PC-3 (cell line): ENCODE results near the gene NOC2L. TPM values are rescaled to one million over a fixed set of nuclear protein-coding genes. Genes with fewer than 3 reads are reported as not detected.

Experiments
- ATAC-seq: fragments of 200-7000 bp; cut with Tn5 transposase; 2 replicates; pipeline ENCODE4 v1.9.1; 2020; ENCODE audit warnings: mild to moderate bottlenecking, moderate library complexity
- BruUV-seq: library from RNA; stranded (reverse); fragments of 400-500 nt; replicated peaks from 2 replicates; lab custom pipeline; 2021; lab: Mats Ljungman, UMichigan
- CTCF ChIA-PET: fragments of 300-600 bp; sonication (Branson Sonifier 250); formaldehyde crosslinking; loops from one replicate; lab custom pipeline; 2022; ENCODE audit warnings: antibody characterized with exemption; lab: Charles Lee
- POLR2A ChIA-PET: fragments of 300-600 bp; sonication (Branson Sonifier 250); formaldehyde crosslinking; loops from one replicate; lab custom pipeline; 2022; ENCODE audit warnings: antibody characterized with exemption; ENCODE audit not compliant: unreplicated experiment; lab: Charles Lee
- DNase-seq: peaks from one replicate; pipeline ENCODE4 v3.0.0-alpha.2; 2015
- H2AFZ ChIP-seq: fragments of 300-600 bp; sonication (generic); 2 replicates; pipeline ENCODE4 v1.6.0; 2016; ENCODE audit warnings: antibody characterized with exemption, low read length
- H3F3A ChIP-seq: fragments of 300-600 bp; sonication (generic); one replicate; pipeline ENCODE4 v1.6.0; 2017; ENCODE audit warnings: antibody characterized with exemption, low read length, control low read depth, mild to moderate bottlenecking; ENCODE audit not compliant: unreplicated experiment
- H3K27ac ChIP-seq: fragments of 300-600 bp; sonication (generic); 2 replicates; pipeline ENCODE4 v1.5.1; 2016; ENCODE audit warnings: mild to moderate bottlenecking, low read length
- H3K27me3 ChIP-seq: fragments of 300-600 bp; sonication (generic); 2 replicates; pipeline ENCODE4 v1.6.1; 2016; ENCODE audit warnings: low read length, mixed read lengths
- H3K36me3 ChIP-seq: fragments of 300-600 bp; sonication (generic); 2 replicates; pipeline ENCODE4 v1.6.1; 2016; ENCODE audit warnings: low read depth, mixed run types, low read length, mixed read lengths
- H3K4me1 ChIP-seq: fragments of 300-600 bp; sonication (generic); 2 replicates; pipeline ENCODE4 v1.5.1; 2016; ENCODE audit warnings: low read length; ENCODE audit not compliant: insufficient read depth
- H3K4me2 ChIP-seq: fragments of 300-600 bp; sonication (generic); 2 replicates; pipeline ENCODE4 v1.6.0; 2016; ENCODE audit warnings: low read length
- H3K4me3 ChIP-seq: fragments of 300-600 bp; sonication (generic); 2 replicates; pipeline ENCODE4 v1.5.1; 2016; ENCODE audit warnings: mild to moderate bottlenecking, low read length, mixed read lengths
- H3K79me2 ChIP-seq: fragments of 300-600 bp; sonication (generic); 2 replicates; pipeline ENCODE4 v1.6.1; 2017; ENCODE audit warnings: low read length, mixed read lengths
- H3K9ac ChIP-seq: fragments of 300-600 bp; sonication (generic); 2 replicates; pipeline ENCODE4 v1.6.0; 2016; ENCODE audit warnings: mild to moderate bottlenecking, low read length
- H3K9me2 ChIP-seq: fragments of 300-600 bp; sonication (generic); replicated peaks from 2 replicates; pipeline ENCODE4 v1.6.1; 2016; ENCODE audit warnings: mixed run types, low read length, mixed read lengths
- H3K9me3 ChIP-seq: fragments of 300-600 bp; sonication (generic); 2 replicates; pipeline ENCODE4 v1.6.1; 2016; ENCODE audit warnings: low read length, mixed read lengths
- H4K20me1 ChIP-seq: fragments of 300-600 bp; sonication (generic); 2 replicates; pipeline ENCODE4 v1.6.1; 2016; ENCODE audit warnings: low read length, mixed read lengths
- CTCF ChIP-seq: fragments of 300-600 bp; sonication (generic); conservative IDR thresholded peaks from 2 replicates; pipeline ENCODE4 v1.5.1; 2017; ENCODE audit warnings: antibody characterized with exemption, low read depth, mild to moderate bottlenecking, low read length
- EZH2 ChIP-seq: fragments of 300-600 bp; sonication (generic); IDR thresholded peaks from one replicate; pipeline ENCODE4 v1.6.1; 2017; ENCODE audit warnings: antibody characterized with exemption, mild to moderate bottlenecking, low read length; ENCODE audit not compliant: unreplicated experiment
- EZH2phosphoT487 ChIP-seq: fragments of 300-600 bp; sonication (generic); IDR thresholded peaks from 2 replicates; pipeline ENCODE4 v1.6.1; 2018; ENCODE audit warnings: mild to moderate bottlenecking, antibody characterized with exemption, low read length, borderline replicate concordance
- intact Hi-C: fragments of 100-400 bp; cut with micrococcal nuclease; formaldehyde crosslinking; loops from 2 replicates; pipeline ENCODE4 v1.9.0; 2023
- total RNA-seq: library from RNA; depleted of rRNA; stranded (reverse); fragments of >200 nt; gene quantifications from 2 replicates; pipeline ENCODE4 v1.2.3, GENCODE V29; 2014

The NOC2L gene
- total RNA-seq, 1 experiment from 2014 or later, result 262 TPM

GRCh38 chr1:930633-931138, 28.4 kb downstream of the NOC2L start:
- Histone ChIP-seq H3K9ac (no peak overlapping the region), H3K36me3 (no peaks in the 10 kb centered on the region), H3K9me2 (no peaks in the 10 kb centered on the region), H3K27me3 (peaks cover 32% of the 10 kb centered on the region), H3K4me2 (no peak overlapping the region), H4K20me1 (no peaks in the 10 kb centered on the region), H3K9me3 (no peaks in the 10 kb centered on the region), H2AFZ (no peak overlapping the region), H3K79me2 (no peaks in the 10 kb centered on the region), H3K4me3 (no peak overlapping the region), H3F3A (no peaks in the 10 kb centered on the region), H3K27ac (no peak overlapping the region), H3K4me1 (peaks cover 9% of the 10 kb centered on the region)
- DNase-seq (no peak), ATAC-seq (no peak)
- ChIA-PET CTCF (no interaction called here), POLR2A (no interaction called here)
- BruUV-seq, result no TSS peak
- no peak for TF ChIP-seq EZH2
- no peak for TF ChIP-seq CTCF
- no peak for TF ChIP-seq EZH2phosphoT487
- intact Hi-C loops, result no loop called here

GRCh38 chr1:929712-930632, 29.1 kb downstream of the NOC2L start:
- H3K79me2 ChIP-seq, result no peaks in the 10 kb centered on the region
- ChIA-PET POLR2A (no interaction called here), CTCF (no interaction called here)
- H3K4me3 ChIP-seq, result no peak overlapping the region
- no peak overlapping the region for H3K9ac ChIP-seq
- no peaks in the 10 kb centered on the region for H4K20me1 ChIP-seq
- H3K27me3 ChIP-seq, result peaks cover 31% of the 10 kb centered on the region
- H3K4me1 ChIP-seq, result peaks cover 9% of the 10 kb centered on the region
- intact Hi-C loops, result no loop called here
- H3K9me3 ChIP-seq, result no peaks in the 10 kb centered on the region
- H3F3A ChIP-seq, result no peaks in the 10 kb centered on the region
- H3K4me2 ChIP-seq, result no peak overlapping the region
- no peak overlapping the region for H3K27ac ChIP-seq
- H3K9me2 ChIP-seq, result no peaks in the 10 kb centered on the region
- H2AFZ ChIP-seq, result no peak overlapping the region
- no peaks in the 10 kb centered on the region for H3K36me3 ChIP-seq
- no peak for ATAC-seq
- TF ChIP-seq CTCF (no peak), EZH2phosphoT487 (no peak), EZH2 (no peak)
- no peak for DNase-seq
- BruUV-seq, result no TSS peak
